Measurements from ENCODE around the gene SLCO1B3. TPM values are rescaled to one million over a fixed set of nuclear protein-coding genes. Genes with fewer than 3 reads are reported as not detected.

Gene SLCO1B3
- polyA plus RNA-seq, 4 donors: 0.86 TPM; not detected in 3

GRCh38 chr12:20883288-20883687, 72.8 kb downstream of the SLCO1B3 start:
- DNase-seq (ENCODE audit: low read depth in 4 of 4, low spot score in 2 of 4): no peak

GRCh38 chr12:20885116-20885515, 74.6 kb downstream of the SLCO1B3 start:
- no peak for DNase-seq (ENCODE audit: low read depth in 4 of 4, low spot score in 2 of 4)

- DNase-seq (ENCODE audit: low read depth in 4 of 4, low spot score in 2 of 4): no peak
Observed at GRCh38 chr12:20885552-20885951, 75.0 kb downstream of the SLCO1B3 start.

- no peak for DNase-seq (ENCODE audit: low read depth in 4 of 4, low spot score in 2 of 4)
Observed at GRCh38 chr12:20917269-20917668, 106.8 kb downstream of the SLCO1B3 start.

GRCh38 chr12:20917819-20918218, 107.3 kb downstream of the SLCO1B3 start:
- DNase-seq (ENCODE audit: low read depth in 4 of 4, low spot score in 2 of 4): no peak

- DNase-seq (ENCODE audit: low read depth in 4 of 4, low spot score in 2 of 4): no peak
Observed at GRCh38 chr12:20931894-20932293, 121.4 kb downstream of the SLCO1B3 start.

GRCh38 chr12:20946732-20947131, 136.2 kb downstream of the SLCO1B3 start:
- no peak for DNase-seq (ENCODE audit: low read depth in 4 of 4, low spot score in 2 of 4)

- no peak for DNase-seq (ENCODE audit: low read depth in 4 of 4, low spot score in 2 of 4)
Observed at GRCh38 chr12:20950248-20950647, 139.7 kb downstream of the SLCO1B3 start.

GRCh38 chr12:20963303-20963702, 152.8 kb downstream of the SLCO1B3 start:
- DNase-seq (ENCODE audit: low read depth in 4 of 4, low spot score in 2 of 4): no peak

- no peak for DNase-seq (ENCODE audit: low read depth in 4 of 4, low spot score in 2 of 4)
Observed at GRCh38 chr12:20963762-20964161, 153.3 kb downstream of the SLCO1B3 start.

Other genes starting within 250 kb of the SLCO1B3 start
- gene SLCO1C1, start 115.4 kb upstream of the SLCO1B3 start, polyA plus RNA-seq (ENCODE audit: insufficient read length in 4 of 4): 1 to 10 TPM in 1 of 4 donors, under 1 TPM in 3; 0.39 to 1.4 (median 0.78) TPM

Measured in left renal cortex interstitium (tissue), 4 donors.